GM23248 (cell line): ENCODE data around the gene PRKG2.

Experiments
- EZH2 ChIP-seq: fragments of 200-600 bp; sonication (generic); IDR thresholded peaks from 2 replicates; pipeline ENCODE4 v1.6.1; 2018; ENCODE audit warnings: antibody characterized with exemption, mild to moderate bottlenecking; ENCODE audit not compliant: insufficient read depth, poor library complexity, severe bottlenecking
- EZH2phosphoT487 ChIP-seq: fragments of 200-600 bp; sonication (generic); IDR thresholded peaks from 2 replicates; pipeline ENCODE4 v1.6.1; 2018; ENCODE audit warnings: antibody characterized with exemption, moderate library complexity, mild to moderate bottlenecking, low read depth; ENCODE audit not compliant: insufficient read depth

DNA sequence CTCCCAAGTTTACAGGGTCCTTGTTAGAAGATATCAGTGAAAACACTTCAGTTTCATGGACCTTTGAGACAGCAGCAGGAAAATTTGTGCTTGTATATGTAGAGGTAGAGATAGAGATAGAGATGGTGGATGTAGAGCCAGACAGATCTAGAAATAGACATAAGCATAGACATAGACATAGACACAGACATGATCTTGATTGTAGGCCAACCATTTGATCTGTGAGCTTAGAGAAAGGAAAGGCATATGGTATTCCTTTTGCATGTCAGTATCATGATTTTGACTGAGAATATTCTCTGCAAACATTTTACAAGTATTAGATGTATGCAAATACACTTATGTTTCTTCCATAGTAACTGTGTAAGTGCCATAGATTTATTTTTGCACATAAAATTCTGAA, 65.0 kb downstream of the PRKG2 start:
- TF ChIP-seq EZH2 (no peak), EZH2phosphoT487 (no peak)
